HEK293 (cell line): ENCODE data around the gene GPR4.

Source experiments
- HOXA7 ChIP-seq: sonication (generic); formaldehyde crosslinking; IDR thresholded peaks from 2 replicates; pipeline ENCODE4 v1.8.1; 2022; ENCODE audit warnings: missing genetic modification reagents, borderline replicate concordance
- ZNF133 ChIP-seq: fragments of 450-650 bp; formaldehyde crosslinking; IDR thresholded peaks from 2 replicates; pipeline ENCODE4 v1.5.1; 2016; ENCODE audit warnings: missing biosample characterization, missing genetic modification characterization
- ZNF24 ChIP-seq: fragments of 450-650 bp; formaldehyde crosslinking; IDR thresholded peaks from 2 replicates; pipeline ENCODE4 v1.5.1; 2016; ENCODE audit warnings: missing biosample characterization, missing genetic modification characterization
- ZNF585B ChIP-seq: fragments of 450-650 bp; formaldehyde crosslinking; IDR thresholded peaks from 2 replicates; pipeline ENCODE4 v1.5.1; 2016; ENCODE audit warnings: missing biosample characterization, missing genetic modification characterization
- ZNF792 ChIP-seq: fragments of 450-650 bp; formaldehyde crosslinking; IDR thresholded peaks from 2 replicates; pipeline ENCODE4 v1.5.1; 2016; ENCODE audit warnings: missing biosample characterization, missing genetic modification characterization
- ZNF830 ChIP-seq: fragments of 450-650 bp; IDR thresholded peaks from 2 replicates; pipeline ENCODE4 v1.5.0; 2018; ENCODE audit warnings: missing biosample characterization, missing genetic modification characterization, low read depth, mild to moderate bottlenecking, moderate library complexity
- TF ChIP-seq, protein P1 (sequence below): fragments of 450-650 bp; formaldehyde crosslinking; IDR thresholded peaks from 2 replicates; pipeline ENCODE4 v1.5.1; 2016; ENCODE audit warnings: missing biosample characterization, missing genetic modification characterization
- TF ChIP-seq, protein P2 (sequence below): fragments of 450-650 bp; formaldehyde crosslinking; IDR thresholded peaks from 2 replicates; pipeline ENCODE4 v1.5.1; 2016; ENCODE audit warnings: missing biosample characterization, missing genetic modification characterization

DNA sequence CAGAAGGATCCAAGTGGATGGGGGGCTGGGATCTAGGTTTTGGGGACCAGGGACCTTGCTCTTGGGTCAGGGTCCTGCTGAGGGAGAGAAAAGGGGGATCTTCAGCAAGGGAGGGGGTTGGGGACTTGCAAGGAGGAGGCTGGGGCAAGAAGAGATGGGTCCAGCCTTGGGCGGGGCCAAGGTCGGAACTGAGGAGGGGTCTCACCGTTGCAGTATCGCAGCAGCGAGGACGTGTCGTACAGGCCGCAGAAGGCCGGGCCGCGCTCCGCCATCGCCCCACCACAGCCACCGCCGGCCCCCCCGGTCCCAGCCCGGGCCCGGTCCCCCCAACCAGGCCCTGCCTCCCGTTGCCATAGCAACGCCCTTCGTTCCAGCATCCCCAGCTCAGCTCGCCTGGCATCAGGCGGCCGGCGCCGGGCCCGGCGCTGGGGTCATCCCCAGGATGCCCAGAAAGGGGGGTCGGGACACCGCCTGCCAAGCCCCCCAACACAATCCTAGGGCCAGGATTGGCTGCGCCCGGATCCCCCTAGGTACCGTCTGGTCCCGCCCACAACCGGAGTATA is 43.1 kb upstream of the GPR4 start:
- TF ChIP-seq, protein P1, sequence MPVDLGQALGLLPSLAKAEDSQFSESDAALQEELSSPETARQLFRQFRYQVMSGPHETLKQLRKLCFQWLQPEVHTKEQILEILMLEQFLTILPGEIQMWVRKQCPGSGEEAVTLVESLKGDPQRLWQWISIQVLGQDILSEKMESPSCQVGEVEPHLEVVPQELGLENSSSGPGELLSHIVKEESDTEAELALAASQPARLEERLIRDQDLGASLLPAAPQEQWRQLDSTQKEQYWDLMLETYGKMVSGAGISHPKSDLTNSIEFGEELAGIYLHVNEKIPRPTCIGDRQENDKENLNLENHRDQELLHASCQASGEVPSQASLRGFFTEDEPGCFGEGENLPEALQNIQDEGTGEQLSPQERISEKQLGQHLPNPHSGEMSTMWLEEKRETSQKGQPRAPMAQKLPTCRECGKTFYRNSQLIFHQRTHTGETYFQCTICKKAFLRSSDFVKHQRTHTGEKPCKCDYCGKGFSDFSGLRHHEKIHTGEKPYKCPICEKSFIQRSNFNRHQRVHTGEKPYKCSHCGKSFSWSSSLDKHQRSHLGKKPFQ = no peak
- TF ChIP-seq, protein P2, sequence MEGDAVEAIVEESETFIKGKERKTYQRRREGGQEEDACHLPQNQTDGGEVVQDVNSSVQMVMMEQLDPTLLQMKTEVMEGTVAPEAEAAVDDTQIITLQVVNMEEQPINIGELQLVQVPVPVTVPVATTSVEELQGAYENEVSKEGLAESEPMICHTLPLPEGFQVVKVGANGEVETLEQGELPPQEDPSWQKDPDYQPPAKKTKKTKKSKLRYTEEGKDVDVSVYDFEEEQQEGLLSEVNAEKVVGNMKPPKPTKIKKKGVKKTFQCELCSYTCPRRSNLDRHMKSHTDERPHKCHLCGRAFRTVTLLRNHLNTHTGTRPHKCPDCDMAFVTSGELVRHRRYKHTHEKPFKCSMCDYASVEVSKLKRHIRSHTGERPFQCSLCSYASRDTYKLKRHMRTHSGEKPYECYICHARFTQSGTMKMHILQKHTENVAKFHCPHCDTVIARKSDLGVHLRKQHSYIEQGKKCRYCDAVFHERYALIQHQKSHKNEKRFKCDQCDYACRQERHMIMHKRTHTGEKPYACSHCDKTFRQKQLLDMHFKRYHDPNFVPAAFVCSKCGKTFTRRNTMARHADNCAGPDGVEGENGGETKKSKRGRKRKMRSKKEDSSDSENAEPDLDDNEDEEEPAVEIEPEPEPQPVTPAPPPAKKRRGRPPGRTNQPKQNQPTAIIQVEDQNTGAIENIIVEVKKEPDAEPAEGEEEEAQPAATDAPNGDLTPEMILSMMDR (tag by site-specific recombination) = no peak
- TF ChIP-seq HOXA7 (CRISPR knock-in tag) (no peak), ZNF133 (tag by site-specific recombination) (no peak), ZNF830 (tag by site-specific recombination) (no peak), ZNF24 (no peak), ZNF792 (no peak), ZNF585B (tag by site-specific recombination) (no peak)
